Epithelial cell of esophagus (primary cell): ENCODE data around the gene OOEP.

ENCODE experiments used
- DNase-seq: peaks from one replicate; pipeline ENCODE4 v3.0.0; 2010; ENCODE audit warnings: low read depth
- H3K4me3 ChIP-seq: 2 replicates; pipeline ENCODE4 v1.5.1; 2011; ENCODE audit warnings: mild to moderate bottlenecking, low read length, control low read depth
- TF ChIP-seq, protein P1 (sequence below): IDR thresholded peaks from 2 replicates; pipeline ENCODE4 v1.5.1; 2011; ENCODE audit warnings: low read depth, mild to moderate bottlenecking, low read length, control low read depth, inconsistent platforms; ENCODE audit not compliant: insufficient read depth; ENCODE audit errors: missing control alignments

OOEP gene

DNA sequence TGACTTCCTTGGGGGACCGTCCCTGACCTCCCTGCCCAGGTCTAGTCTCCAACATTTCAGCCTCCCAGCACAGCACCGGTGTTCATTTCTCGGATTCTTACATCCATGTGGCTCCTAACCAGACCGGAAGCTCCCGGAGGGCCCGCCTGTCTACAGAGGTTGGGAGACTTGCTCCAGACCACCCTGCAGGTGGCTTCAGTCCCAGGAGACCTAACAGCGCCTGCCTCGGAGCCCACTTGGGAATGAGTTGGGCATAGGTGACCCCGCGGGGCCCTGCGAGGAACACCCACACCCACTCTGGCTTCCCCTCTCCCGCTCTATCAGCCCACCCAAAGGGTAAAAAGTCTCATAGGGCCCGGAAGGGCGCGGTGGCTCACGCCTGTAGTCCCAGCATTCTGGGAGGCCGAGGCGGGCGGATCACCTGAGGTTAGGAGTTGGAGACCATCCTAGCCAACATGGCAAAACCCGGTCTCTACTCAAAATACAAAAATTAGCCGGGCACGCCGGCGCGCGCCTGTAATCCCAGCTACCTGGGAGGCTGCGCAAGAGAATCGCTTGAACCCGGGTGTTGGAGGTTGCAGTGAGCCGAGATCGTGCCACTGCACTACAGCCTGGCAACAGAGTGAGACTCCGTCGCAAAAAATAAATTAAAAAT, 21.0 kb downstream of the OOEP start:
- no peak overlapping the region for H3K4me3 ChIP-seq
- TF ChIP-seq, protein P1, sequence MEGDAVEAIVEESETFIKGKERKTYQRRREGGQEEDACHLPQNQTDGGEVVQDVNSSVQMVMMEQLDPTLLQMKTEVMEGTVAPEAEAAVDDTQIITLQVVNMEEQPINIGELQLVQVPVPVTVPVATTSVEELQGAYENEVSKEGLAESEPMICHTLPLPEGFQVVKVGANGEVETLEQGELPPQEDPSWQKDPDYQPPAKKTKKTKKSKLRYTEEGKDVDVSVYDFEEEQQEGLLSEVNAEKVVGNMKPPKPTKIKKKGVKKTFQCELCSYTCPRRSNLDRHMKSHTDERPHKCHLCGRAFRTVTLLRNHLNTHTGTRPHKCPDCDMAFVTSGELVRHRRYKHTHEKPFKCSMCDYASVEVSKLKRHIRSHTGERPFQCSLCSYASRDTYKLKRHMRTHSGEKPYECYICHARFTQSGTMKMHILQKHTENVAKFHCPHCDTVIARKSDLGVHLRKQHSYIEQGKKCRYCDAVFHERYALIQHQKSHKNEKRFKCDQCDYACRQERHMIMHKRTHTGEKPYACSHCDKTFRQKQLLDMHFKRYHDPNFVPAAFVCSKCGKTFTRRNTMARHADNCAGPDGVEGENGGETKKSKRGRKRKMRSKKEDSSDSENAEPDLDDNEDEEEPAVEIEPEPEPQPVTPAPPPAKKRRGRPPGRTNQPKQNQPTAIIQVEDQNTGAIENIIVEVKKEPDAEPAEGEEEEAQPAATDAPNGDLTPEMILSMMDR: no peak
- DNase-seq: no peak

GRCh38 chr6:73343164-73343563, 26.5 kb downstream of the OOEP start:
- TF ChIP-seq, protein P1: no peak
- no peak overlapping the region for H3K4me3 ChIP-seq
- no peak for DNase-seq

GRCh38 chr6:73342174-73342573, 27.5 kb downstream of the OOEP start:
- no peak for DNase-seq

DNA sequence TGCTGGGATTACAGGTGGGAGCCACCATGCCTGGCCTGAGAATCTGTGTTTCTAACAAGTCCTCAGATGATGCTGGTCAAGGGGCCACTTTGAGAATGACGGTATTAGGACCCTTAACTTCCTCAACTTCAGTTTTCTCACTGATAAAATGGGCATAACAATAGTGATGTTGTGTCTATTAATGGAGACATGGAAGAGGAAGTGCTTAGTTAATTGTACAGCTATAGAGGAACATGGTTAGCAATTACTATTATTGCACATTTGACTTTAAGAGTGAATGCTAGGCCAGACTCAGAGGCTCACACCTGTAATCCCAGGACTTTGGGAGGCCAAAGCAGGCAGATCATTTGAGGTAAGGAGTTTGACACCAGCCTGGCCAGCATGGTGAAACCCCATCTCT, 28.4 kb downstream of the OOEP start:
- TF ChIP-seq, protein P1: no peak
- DNase-seq: no peak
- H3K4me3 ChIP-seq: no peak overlapping the region

More at GRCh38 chr6:73342174-73342573, 27.5 kb downstream of the OOEP start:
- TF ChIP-seq, protein P1: no peak
- H3K4me3 ChIP-seq: no peak overlapping the region

DNA sequence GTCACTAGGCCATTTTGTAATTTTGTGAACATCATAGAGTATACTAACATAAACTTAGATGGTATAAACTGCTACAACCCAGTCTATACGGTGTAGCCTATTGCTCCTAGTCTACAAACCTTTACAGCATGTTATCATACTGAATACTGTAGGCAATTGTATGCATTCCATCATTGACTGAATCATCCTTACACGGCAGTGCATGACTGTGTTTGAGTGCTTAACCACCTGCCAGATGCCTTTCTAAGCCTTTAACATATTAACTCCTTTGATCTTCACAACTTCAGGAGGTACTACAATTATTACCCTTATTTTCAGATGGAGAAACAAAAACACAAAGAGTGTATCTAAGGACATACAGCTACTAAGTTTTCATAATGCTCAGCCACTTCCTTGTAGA, 29.6 kb downstream of the OOEP start:
- TF ChIP-seq, protein P1: no peak
- peak; percentile 66 for DNase-seq
- no peak overlapping the region for H3K4me3 ChIP-seq

- DNase-seq: no peak
- TF ChIP-seq, protein P1: no peak
Measured at GRCh38 chr6:73339340-73339739, 30.4 kb downstream of the OOEP start.

DNA sequence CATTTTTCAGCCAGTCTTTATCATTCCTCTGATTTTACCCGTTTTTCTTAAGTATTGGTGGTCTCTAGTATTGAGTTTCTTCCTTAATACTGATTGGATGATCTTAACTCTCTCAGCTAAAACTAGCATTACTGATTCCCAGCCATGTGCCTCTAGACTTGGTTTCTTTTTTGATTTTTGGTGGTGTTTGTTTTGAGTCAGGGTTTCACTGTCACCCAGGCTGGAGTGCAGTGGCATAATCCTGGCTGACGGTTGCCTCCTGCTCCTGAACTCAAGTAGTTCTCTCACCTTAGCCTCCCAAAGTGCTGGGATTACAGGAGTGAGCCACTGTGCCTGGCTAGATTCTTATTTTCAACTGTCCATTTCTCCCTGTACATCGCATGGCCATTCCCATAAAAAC, 40.5 kb downstream of the OOEP start:
- TF ChIP-seq, protein P1: no peak
- DNase-seq: no peak
- H3K4me3 ChIP-seq: no peak overlapping the region

More at GRCh38 chr6:73339340-73339739, 30.4 kb downstream of the OOEP start:
- no peak overlapping the region for H3K4me3 ChIP-seq
